GM03348 (cell line): Measurements from ENCODE around the gene WDR46.
"Not testable (repeated sequence)": the region's sequence is repeated elsewhere in the genome, so short reads cannot be mapped to it uniquely, and the experiment has no call there.

Experiments used
- DNase-seq: peaks from one replicate; pipeline ENCODE4 v3.0.0; 2012; ENCODE audit warnings: low spot score

Gene WDR46

DNA sequence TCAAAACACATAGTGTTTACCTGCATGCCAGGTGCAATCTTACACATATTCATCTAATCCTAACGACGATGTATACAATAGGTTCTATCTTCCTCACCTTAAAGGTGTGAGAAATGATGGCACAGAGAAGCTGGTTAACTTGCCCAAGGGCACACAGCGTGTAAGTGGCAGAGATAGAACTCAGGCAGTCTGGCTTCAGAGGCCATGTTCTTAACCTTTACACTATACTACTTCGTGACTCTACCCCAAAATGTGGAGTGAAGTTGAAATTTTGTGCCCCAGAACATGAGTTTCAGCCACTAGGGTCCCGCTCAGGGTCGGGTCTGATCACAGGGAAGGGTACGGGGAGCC lies 17.9 kb downstream of the WDR46 start:
- no peak for DNase-seq

GRCh38 chr6:33264015-33264414 lies 25.0 kb downstream of the WDR46 start:
- no peak for DNase-seq

- DNase-seq: not testable (repeated sequence)
These were observed 26.5 kb downstream of the WDR46 start for GRCh38 chr6:33262490-33262889.

DNA sequence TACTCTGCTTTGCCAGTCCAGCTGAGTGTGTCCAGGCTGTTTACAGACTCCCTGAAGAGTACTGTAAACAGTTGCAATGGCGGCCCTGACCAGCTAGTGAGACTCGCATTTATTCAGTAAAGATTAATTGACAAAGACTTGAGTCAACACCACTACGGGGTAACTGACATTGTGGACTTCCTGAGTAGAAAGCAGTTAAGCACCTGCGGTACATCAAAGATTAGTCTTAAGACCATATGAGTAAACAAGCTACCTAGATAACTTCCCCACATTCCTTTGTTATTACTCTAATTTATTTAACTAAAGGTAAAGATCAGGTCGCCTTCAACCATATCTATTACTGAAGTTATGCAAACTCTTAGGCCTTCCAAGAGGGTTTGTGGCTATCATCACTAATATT lies 30.0 kb downstream of the WDR46 start:
- DNase-seq: no peak

- DNase-seq: no peak
These were observed 34.4 kb downstream of the WDR46 start for GRCh38 chr6:33254591-33254990.

DNA sequence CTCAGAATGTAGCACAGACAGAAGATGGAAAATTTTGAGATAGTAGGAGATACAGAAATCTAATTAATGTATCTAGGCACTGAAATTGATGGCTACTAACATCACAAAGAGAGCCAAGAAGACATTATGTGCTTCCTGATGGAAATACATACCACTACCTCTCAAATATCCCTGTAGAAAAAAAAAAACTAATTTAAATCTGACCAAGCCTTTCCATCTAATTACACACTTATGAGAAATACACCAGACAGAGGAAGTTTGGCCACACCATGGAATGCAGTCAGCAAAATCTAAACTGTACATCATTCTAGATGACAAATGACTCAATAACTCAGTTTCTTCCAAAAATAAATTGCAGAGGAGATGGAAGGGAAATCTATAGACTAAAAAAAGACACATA lies 36.3 kb downstream of the WDR46 start:
- peak; percentile 37 for DNase-seq

DNA sequence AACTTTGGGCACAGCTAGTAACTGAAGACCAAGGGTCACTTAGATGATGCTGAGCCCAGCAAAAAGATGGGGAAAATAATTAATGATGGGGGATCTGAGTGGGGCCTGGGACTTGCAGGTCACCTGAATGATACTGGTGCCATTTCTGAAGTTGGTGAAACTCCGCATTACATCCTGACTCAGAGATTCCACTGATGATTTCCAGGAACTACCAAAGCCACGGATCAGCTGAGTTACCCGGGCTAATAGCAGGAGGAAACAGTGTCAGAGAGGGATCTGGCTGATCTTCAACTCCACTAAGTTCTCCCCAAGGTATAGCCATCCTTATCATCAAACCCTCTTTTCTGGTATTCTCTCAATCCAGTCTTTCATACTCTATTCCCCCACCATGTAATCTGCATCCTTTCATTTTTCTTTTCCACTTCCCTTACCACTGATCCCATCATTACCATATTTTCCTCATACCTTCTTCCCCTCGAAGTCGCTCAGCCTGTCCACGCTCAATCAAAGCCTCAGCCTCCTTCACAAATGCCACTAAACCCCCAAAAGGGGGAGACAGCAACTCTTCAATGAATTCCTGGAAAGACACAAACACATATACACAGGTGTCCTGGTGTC lies 37.5 kb downstream of the WDR46 start:
- DNase-seq: no peak

DNA sequence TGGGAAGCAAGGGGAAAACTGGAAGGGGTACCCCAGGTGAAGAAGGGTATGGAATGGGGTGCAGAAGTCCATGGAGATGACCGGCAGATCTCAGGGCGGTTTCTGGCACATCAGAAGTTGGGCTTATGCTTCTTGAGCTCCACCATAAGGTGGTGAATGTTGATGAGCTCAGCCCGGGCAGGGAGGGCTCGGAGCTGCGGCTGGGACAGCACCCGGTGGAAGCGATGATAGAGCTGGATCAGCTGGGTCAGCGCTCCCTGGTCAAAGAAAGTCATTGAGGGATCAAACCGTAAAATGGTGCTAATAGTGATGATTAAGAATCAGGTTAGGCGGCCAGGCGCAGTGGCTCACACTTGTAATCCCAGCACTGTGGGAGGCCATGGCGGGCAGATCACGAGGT lies 38.3 kb downstream of the WDR46 start:
- DNase-seq: no peak

- peak; percentile 54 for DNase-seq
These were observed 39.1 kb downstream of the WDR46 start for GRCh38 chr6:33249732-33250630.

DNA sequence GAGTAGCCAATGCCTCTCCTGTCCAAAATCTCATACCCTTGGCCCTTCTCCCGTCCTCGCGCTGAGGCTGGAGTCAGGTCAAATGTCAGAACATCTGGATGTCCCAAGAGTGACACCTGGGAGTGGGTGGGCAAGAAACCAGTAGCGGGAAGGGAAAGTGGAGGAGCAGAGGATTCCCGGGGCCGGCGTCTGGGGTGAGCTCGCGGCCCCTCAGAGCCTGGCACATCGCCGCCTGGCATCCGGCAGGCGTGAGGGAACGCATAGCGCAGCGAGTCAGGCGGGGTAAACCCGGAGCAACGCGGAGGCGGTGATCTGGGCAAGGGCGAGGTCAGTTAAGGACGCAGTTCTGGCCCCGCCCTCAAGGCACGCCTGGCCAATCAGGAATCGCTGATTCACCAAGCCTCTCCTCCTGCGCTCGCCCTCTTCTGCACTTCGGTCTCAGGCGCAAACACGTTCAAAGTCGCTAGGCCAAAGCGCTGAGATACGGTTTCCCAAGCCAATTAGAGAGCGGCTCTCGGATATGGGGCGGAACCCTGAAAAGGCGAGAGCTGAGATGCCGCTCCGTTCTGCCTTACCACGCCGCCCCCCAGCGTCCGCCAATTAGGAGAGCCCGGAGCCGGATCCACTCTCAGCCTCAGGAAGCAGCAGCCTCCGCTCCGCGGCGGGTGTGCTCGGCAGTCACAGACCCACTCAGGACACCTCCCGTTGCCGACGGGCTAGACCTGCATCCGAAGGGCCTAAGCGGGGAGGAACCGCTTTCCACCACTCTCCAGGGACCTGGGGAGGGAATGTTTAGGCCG lies 39.9 kb downstream of the WDR46 start:
- peak; percentile 95 for DNase-seq

- DNase-seq: no peak
These were observed 40.5 kb downstream of the WDR46 start for GRCh38 chr6:33248643-33248931.

DNA sequence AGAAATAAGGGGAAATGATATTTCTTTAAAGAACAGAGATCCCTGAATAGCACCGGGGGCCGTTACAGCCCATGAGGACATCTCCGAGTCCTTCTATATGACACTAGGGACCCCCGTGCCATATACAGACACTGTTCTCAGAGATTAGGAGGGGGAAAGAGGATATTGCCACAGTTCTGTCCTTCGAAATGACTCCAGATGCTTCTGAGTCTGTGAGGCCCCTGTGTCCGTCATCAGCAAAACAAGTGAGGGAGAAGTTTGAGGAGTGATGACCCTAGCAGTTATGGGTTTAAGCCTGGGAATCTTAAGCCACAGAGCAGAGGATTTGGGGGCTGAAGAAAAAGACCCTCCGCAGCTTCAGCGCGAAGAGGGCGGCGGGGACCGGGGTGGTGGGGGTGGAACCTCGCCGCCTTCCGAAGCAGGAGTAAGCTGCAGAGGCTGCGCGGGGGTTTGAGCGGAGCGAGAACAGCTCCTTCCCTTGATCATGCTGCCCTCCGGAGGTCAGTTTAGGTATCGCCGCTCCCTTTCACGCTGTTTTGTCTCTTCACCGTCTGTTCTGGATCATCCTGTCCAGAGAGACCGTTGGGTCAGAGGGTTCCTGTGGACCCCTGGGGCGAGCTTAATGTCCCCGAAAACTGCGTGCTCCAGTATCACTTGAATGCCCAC lies 40.9 kb downstream of the WDR46 start:
- DNase-seq: peak; percentile 87

DNA sequence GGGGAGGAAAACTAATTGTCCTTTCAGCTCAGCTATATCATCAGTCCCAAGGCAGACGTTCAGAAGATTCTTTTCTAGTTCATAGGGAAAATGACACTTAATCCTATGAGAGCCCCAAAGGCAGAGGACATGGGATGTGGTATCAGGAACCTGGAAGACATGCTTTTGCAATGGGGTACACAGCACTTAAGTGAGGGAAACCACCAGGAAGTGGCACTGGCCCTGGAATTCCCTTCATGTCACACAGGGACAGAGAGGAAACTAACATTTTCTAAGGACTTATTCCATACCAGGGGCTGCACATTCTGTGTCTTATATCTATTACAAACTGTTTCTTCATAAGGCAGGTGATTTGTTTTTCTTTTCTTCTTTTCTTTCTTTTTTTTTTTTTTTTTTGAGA lies 45.6 kb downstream of the WDR46 start:
- no peak for DNase-seq

DNA sequence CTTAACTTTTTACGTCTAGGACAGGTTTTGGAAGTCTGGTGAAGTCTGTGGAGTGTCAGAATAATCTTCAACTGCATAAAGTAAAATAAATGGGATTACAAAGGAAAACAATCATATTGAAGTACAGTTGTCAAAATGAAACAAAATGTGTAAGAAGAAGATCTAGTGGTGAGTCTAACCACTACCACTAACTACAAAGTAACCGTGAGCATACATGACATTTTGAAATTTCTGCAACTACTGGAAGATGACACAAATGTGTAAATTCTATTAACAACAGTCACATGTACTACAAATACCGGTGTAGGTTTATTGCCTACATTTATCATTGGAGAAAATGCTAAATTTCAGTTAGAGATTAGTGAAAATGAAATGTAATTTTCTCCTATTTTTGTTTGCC lies 47.1 kb downstream of the WDR46 start:
- DNase-seq: no peak

GRCh38 chr6:33237741-33238140 lies 51.3 kb downstream of the WDR46 start:
- DNase-seq: no peak

- no peak for DNase-seq
These were observed 52.2 kb downstream of the WDR46 start for GRCh38 chr6:33236852-33237251.

DNA sequence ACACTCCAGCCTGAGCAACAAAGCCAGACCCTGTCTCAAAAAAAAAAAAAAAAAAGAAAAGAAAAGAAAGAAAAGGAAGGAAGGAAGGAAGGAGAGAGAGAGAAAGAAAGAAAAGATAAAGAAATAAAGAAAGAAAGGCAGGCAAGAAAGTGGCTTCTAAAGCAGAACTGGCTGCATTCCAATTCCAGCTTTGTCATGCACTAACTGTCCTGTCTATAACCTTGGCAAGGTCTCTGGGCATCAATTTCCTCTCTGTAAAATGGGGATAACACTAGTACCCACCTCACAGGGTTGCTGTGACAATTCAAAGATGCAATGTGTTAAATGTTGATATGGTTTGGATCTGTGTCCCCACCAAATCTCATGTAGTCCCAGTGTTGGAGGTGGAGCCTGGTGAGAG lies 52.7 kb downstream of the WDR46 start:
- DNase-seq: no peak

- DNase-seq: no peak
These were observed 53.8 kb downstream of the WDR46 start for GRCh38 chr6:33235221-33235634.
